Raji (cell line): Measurements from ENCODE around the gene GPR180.

ENCODE experiments used
- POLR2A ChIP-seq: IDR thresholded peaks from 2 replicates; pipeline ENCODE4 v1.6.1; 2011; ENCODE audit warnings: low read depth, low read length, control low read depth; ENCODE audit not compliant: insufficient read depth

The GPR180 gene

GRCh38 chr13:94661406-94661805 lies 59.7 kb downstream of the GPR180 start:
- no peak for TF ChIP-seq POLR2A

- TF ChIP-seq POLR2A, result no peak
These were observed 60.8 kb downstream of the GPR180 start for GRCh38 chr13:94662274-94662945.

- no peak for TF ChIP-seq POLR2A
These were observed 63.2 kb downstream of the GPR180 start for GRCh38 chr13:94664889-94665288.

- no peak for TF ChIP-seq POLR2A
These were observed 64.4 kb downstream of the GPR180 start for GRCh38 chr13:94666065-94666464.

- no peak for TF ChIP-seq POLR2A
These were observed 65.5 kb downstream of the GPR180 start for GRCh38 chr13:94667190-94667589.

GRCh38 chr13:94672400-94672799 lies 70.7 kb downstream of the GPR180 start:
- no peak for TF ChIP-seq POLR2A

- TF ChIP-seq POLR2A, result no peak
These were observed 72.2 kb downstream of the GPR180 start for GRCh38 chr13:94673851-94674250.

GRCh38 chr13:94674609-94675348 lies 73.1 kb downstream of the GPR180 start:
- no peak for TF ChIP-seq POLR2A

- TF ChIP-seq POLR2A, result no peak
These were observed 76.1 kb downstream of the GPR180 start for GRCh38 chr13:94677799-94678198.

- TF ChIP-seq POLR2A, result no peak
These were observed 77.2 kb downstream of the GPR180 start for GRCh38 chr13:94678845-94679244.

GRCh38 chr13:94679614-94680013 lies 78.0 kb downstream of the GPR180 start:
- TF ChIP-seq POLR2A, result no peak

GRCh38 chr13:94682229-94682628 lies 80.6 kb downstream of the GPR180 start:
- TF ChIP-seq POLR2A, result no peak

- TF ChIP-seq POLR2A, result no peak
These were observed 81.8 kb downstream of the GPR180 start for GRCh38 chr13:94683409-94683808.
